Prostate gland (tissue), 2 donors: ENCODE measurements around the gene CFHR5.

ENCODE experiments used
- POLR2A ChIP-seq: fragments of 450-650 bp; IDR thresholded peaks from one replicate; pipeline ENCODE4 v1.6.1; 2016; ENCODE audit warnings: antibody characterized with exemption, mild to moderate bottlenecking
- POLR2AphosphoS5 ChIP-seq: sonication (generic); formaldehyde crosslinking; IDR thresholded peaks from one replicate; pipeline ENCODE4 v1.6.1; 2017; ENCODE audit warnings: antibody characterized with exemption
- TF ChIP-seq, protein P1 (sequence below), 4 experiments: fragments of 200-600 bp in 2 of 4; fragments of 450-650 bp in 2 of 4; sonication (generic) in 2 of 4; IDR thresholded peaks; 1 replicate in 3 of 4; 2 replicates in 1 of 4; pipeline ENCODE4 v1.5.1; 2016 to 2019; ENCODE audit warnings: antibody characterized with exemption in 4 of 4, mild to moderate bottlenecking in 2 of 4, moderate library complexity in 2 of 4

DNA sequence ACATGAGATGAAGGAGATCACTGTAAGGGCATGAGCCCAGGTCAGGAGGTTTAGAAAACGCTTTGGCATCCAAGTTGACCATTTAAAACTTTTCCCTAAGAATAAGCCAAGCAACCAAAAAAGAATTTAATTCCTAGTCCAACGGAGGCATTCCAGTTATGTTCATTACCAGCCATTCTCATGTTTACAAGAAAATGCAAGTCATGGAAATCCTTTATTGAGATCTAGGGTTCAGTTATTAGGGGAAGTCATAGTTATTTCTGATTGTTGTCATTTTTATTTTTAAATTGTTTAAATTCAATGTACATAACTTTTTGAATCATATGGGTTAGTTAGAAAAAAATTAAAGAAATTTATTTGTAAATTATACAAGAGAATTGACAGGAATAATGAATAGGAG, 24.5 kb downstream of the CFHR5 start:
- TF ChIP-seq, protein P1, sequence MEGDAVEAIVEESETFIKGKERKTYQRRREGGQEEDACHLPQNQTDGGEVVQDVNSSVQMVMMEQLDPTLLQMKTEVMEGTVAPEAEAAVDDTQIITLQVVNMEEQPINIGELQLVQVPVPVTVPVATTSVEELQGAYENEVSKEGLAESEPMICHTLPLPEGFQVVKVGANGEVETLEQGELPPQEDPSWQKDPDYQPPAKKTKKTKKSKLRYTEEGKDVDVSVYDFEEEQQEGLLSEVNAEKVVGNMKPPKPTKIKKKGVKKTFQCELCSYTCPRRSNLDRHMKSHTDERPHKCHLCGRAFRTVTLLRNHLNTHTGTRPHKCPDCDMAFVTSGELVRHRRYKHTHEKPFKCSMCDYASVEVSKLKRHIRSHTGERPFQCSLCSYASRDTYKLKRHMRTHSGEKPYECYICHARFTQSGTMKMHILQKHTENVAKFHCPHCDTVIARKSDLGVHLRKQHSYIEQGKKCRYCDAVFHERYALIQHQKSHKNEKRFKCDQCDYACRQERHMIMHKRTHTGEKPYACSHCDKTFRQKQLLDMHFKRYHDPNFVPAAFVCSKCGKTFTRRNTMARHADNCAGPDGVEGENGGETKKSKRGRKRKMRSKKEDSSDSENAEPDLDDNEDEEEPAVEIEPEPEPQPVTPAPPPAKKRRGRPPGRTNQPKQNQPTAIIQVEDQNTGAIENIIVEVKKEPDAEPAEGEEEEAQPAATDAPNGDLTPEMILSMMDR (IDR thresholded peaks at IDR 0.05) = no peak
- TF ChIP-seq POLR2AphosphoS5 (no peak), POLR2A (no peak)
